BLaER1 treated with 17β-estradiol and CSF1 and Interleukin-3, amounts not matched to agents 10 nM and 100 nM (cell line): ENCODE data around the gene MSMP.
A peak's percentile ranks its signal among the peaks of the same experiment; 100 is the strongest.

Experiments
- H3K27ac ChIP-seq, 11 experiments: shearing (Covaris generic); formaldehyde crosslinking; 2 replicates each; pipeline ENCODE4 v1.8.1; 2022
- H3K27me3 ChIP-seq, 11 experiments: shearing (Covaris generic); formaldehyde crosslinking; 2 replicates each; pipeline ENCODE4 v1.8.1; 2022
- H3K36me3 ChIP-seq, 11 experiments: shearing (Covaris generic); formaldehyde crosslinking; 2 replicates each; pipeline ENCODE4 v1.8.1; 2022
- H3K4me1 ChIP-seq, 10 experiments: shearing (Covaris generic); formaldehyde crosslinking; 2 replicates each; pipeline ENCODE4 v1.8.1; 2022
- H3K4me2 ChIP-seq, 11 experiments: shearing (Covaris generic); formaldehyde crosslinking; 2 replicates each; pipeline ENCODE4 v1.8.1; 2022
- H3K4me3 ChIP-seq, 10 experiments: shearing (Covaris generic); formaldehyde crosslinking; 2 replicates each; pipeline ENCODE4 v1.8.1; 2022
- H3K9ac ChIP-seq, 11 experiments: shearing (Covaris generic); formaldehyde crosslinking; 2 replicates each; pipeline ENCODE4 v1.8.1; 2022
- H3K9me3 ChIP-seq, 11 experiments: shearing (Covaris generic); formaldehyde crosslinking; replicated peaks in 1 of 11; 2 replicates each; pipeline ENCODE4 v1.8.1; 2022
- H4K20me1 ChIP-seq, 11 experiments: shearing (Covaris generic); formaldehyde crosslinking; 2 replicates each; pipeline ENCODE4 v1.8.1; 2022
- Cebpa-rat ChIP-seq, 11 experiments: shearing (Covaris generic); IDR thresholded peaks; 2 replicates each; pipeline ENCODE4 v1.8.1; 2022

The MSMP gene

GRCh38 chr9:35732800-35733541 is 21.1 kb downstream of the MSMP start:
- Histone ChIP-seq H4K20me1 (peaks cover 17 to 64% (median 33%) of the 10 kb centered on the region in 11 experiments), H3K4me1 (peaks cover 49 to 74% (median 64%) of the 10 kb centered on the region in 10 experiments), H3K4me3 (peak overlapping the region; percentile 73 to 94 (median 81)), H3K9me3 (no peaks in the 10 kb centered on the region), H3K27ac (peak overlapping the region; percentile 45 to 90 (median 71)), H3K36me3 (peaks cover 26 to 51% (median 37%) of the 10 kb centered on the region in 11 experiments), H3K27me3 (no peaks in the 10 kb centered on the region), H3K9ac (peak overlapping the region; percentile 83 to 93 (median 89)), H3K4me2 (peak overlapping the region; percentile 90 to 99 (median 96))
- no peak for TF ChIP-seq Cebpa-rat (IDR thresholded peaks at IDR 0.05)

GRCh38 chr9:35732185-35732799 is 21.8 kb downstream of the MSMP start, which contains the start of the genes CREB3 and TLN1:
Gene CREB3, plus strand, starts transcription at chr9:35732666. Its CDS starts 107 bp downstream, at chr9:35732773.
Gene TLN1, minus strand, starts transcription at chr9:35732195. Its CDS starts 6,501 bp downstream, at chr9:35725694.
- H3K4me1 ChIP-seq, result peaks cover 56 to 77% (median 68%) of the 10 kb centered on the region in 10 experiments
- no peak for TF ChIP-seq Cebpa-rat (IDR thresholded peaks at IDR 0.05)
- H3K27me3 ChIP-seq, result no peaks in the 10 kb centered on the region
- H3K36me3 ChIP-seq, result peaks cover 19 to 46% (median 30%) of the 10 kb centered on the region in 11 experiments
- H4K20me1 ChIP-seq, result peaks cover 24 to 65% (median 40%) of the 10 kb centered on the region in 11 experiments
- H3K4me3 ChIP-seq, result peak within 1 kb of the TSS; percentile 73 to 94 (median 81)
- H3K9me3 ChIP-seq, result no peaks in the 10 kb centered on the region
- H3K27ac ChIP-seq, result peak within 1 kb of the TSS; percentile 77 to 91 (median 88)
- peak within 1 kb of the TSS; percentile 85 to 93 (median 91) for H3K9ac ChIP-seq
- H3K4me2 ChIP-seq, result peak within 1 kb of the TSS; percentile 94 to 100 (median 98)

GRCh38 chr9:35731415-35732184 is 22.5 kb downstream of the MSMP start:
- H3K27me3 ChIP-seq, result no peaks in the 10 kb centered on the region
- H3K4me3 ChIP-seq, result peak overlapping the region; percentile 70 to 94 (median 78)
- H3K4me2 ChIP-seq, result peak overlapping the region; percentile 93 to 100 (median 98)
- H4K20me1 ChIP-seq, result peaks cover 31 to 65% (median 46%) of the 10 kb centered on the region in 11 experiments
- H3K9me3 ChIP-seq, result no peaks in the 10 kb centered on the region
- peaks cover 63 to 79% (median 72%) of the 10 kb centered on the region in 10 experiments for H3K4me1 ChIP-seq
- peaks cover 12 to 46% (median 25%) of the 10 kb centered on the region in 11 experiments for H3K36me3 ChIP-seq
- TF ChIP-seq Cebpa-rat (IDR thresholded peaks at IDR 0.05), result no peak
- peak overlapping the region; percentile 77 to 91 (median 88) for H3K27ac ChIP-seq
- H3K9ac ChIP-seq, result peak overlapping the region; percentile 85 to 93 (median 91)

- peaks cover 17 to 46% (median 26%) of the 10 kb centered on the region in 11 experiments for H3K36me3 ChIP-seq
- peak overlapping the region; percentile 70 to 94 (median 78) for H3K4me3 ChIP-seq
- peak overlapping the region; percentile 85 to 93 (median 91); a peak in 21 of 22 replicates for H3K9ac ChIP-seq
- H3K4me1 ChIP-seq, result peaks cover 67 to 76% (median 71%) of the 10 kb centered on the region in 10 experiments
- H4K20me1 ChIP-seq, result peaks cover 42 to 66% (median 55%) of the 10 kb centered on the region in 11 experiments
- H3K4me2 ChIP-seq, result peak overlapping the region; percentile 93 to 100 (median 98)
- no peaks in the 10 kb centered on the region for H3K27me3 ChIP-seq
- peak overlapping the region; percentile 77 to 91 (median 88); a peak in 20 of 22 replicates for H3K27ac ChIP-seq
- TF ChIP-seq Cebpa-rat (IDR thresholded peaks at IDR 0.05), result no peak
- H3K9me3 ChIP-seq, result no peaks in the 10 kb centered on the region
Observed at GRCh38 chr9:35730486-35730854, 23.6 kb downstream of the MSMP start.

GRCh38 chr9:35729700-35730485 is 24.2 kb downstream of the MSMP start:
- no peak for TF ChIP-seq Cebpa-rat (IDR thresholded peaks at IDR 0.05)
- Histone ChIP-seq H4K20me1 (peaks cover 47 to 69% (median 60%) of the 10 kb centered on the region in 11 experiments), H3K4me3 (peak overlapping the region; percentile 70 to 94 (median 78)), H3K4me2 (peak overlapping the region; percentile 93 to 100 (median 98)), H3K9ac (peak overlapping the region; percentile 62 to 93 (median 91); a peak in 19 of 22 replicates), H3K27ac (peak overlapping the region in 10 of 11 experiments; percentile 27 to 91 (median 86); a peak in 19 of 22 replicates), H3K9me3 (no peaks in the 10 kb centered on the region), H3K27me3 (no peaks in the 10 kb centered on the region), H3K4me1 (peaks cover 67 to 74% (median 69%) of the 10 kb centered on the region in 10 experiments), H3K36me3 (peaks cover 17 to 46% (median 26%) of the 10 kb centered on the region in 11 experiments)

- Histone ChIP-seq H4K20me1 (peaks cover 51 to 75% (median 67%) of the 10 kb centered on the region in 11 experiments), H3K36me3 (peaks cover 24 to 46% (median 27%) of the 10 kb centered on the region in 11 experiments), H3K4me1 (peaks cover 59 to 69% (median 66%) of the 10 kb centered on the region in 10 experiments), H3K9ac (peak overlapping the region in 10 of 11 experiments; percentile 31 to 93 (median 82); a peak in 16 of 22 replicates), H3K9me3 (no peaks in the 10 kb centered on the region), H3K27ac (peak overlapping the region in 10 of 11 experiments; percentile 17 to 91 (median 84); a peak in 17 of 22 replicates), H3K4me3 (peak overlapping the region; percentile 48 to 94 (median 78)), H3K4me2 (peak overlapping the region; percentile 93 to 100 (median 98)), H3K27me3 (no peaks in the 10 kb centered on the region)
- TF ChIP-seq Cebpa-rat (IDR thresholded peaks at IDR 0.05), result no peak
Observed at GRCh38 chr9:35729101-35729500, 25.0 kb downstream of the MSMP start.

GRCh38 chr9:35728041-35728971 is 25.8 kb downstream of the MSMP start:
- peak overlapping the region; percentile 48 to 94 (median 78) for H3K4me3 ChIP-seq
- H3K9me3 ChIP-seq, result no peaks in the 10 kb centered on the region
- H3K36me3 ChIP-seq, result peaks cover 32 to 52% (median 35%) of the 10 kb centered on the region in 11 experiments
- peaks cover 51 to 61% (median 58%) of the 10 kb centered on the region in 10 experiments for H3K4me1 ChIP-seq
- H3K4me2 ChIP-seq, result peak overlapping the region; percentile 93 to 100 (median 98)
- no peaks in the 10 kb centered on the region for H3K27me3 ChIP-seq
- H3K9ac ChIP-seq, result peak overlapping the region; percentile 50 to 93 (median 69); a peak in 21 of 22 replicates
- H4K20me1 ChIP-seq, result peaks cover 53 to 80% (median 72%) of the 10 kb centered on the region in 11 experiments
- peak overlapping the region in 10 of 11 experiments; percentile 26 to 91 (median 75); a peak in 19 of 22 replicates for H3K27ac ChIP-seq
- TF ChIP-seq Cebpa-rat (IDR thresholded peaks at IDR 0.05), result 0 out of 22 replicates have a peak, but pooled peaks of 1 of the 11 experiments have one; percentile 19
